WERI-Rb-1 (cell line): ENCODE measurements around the gene TKTL1.

Source experiments
- DNase-seq: peaks from one replicate; pipeline ENCODE4 v3.0.0-alpha.2; 2020
- H3K27ac ChIP-seq: fragments of 250-450 bp; sonication (Bioruptor Pico); 2 replicates; pipeline ENCODE4 v1.5.1; 2020; ENCODE audit warnings: mild to moderate bottlenecking, moderate library complexity
- H3K27me3 ChIP-seq: fragments of 250-450 bp; sonication (Bioruptor Pico); 2 replicates; pipeline ENCODE4 v1.5.1; 2021; ENCODE audit warnings: mild to moderate bottlenecking, low read depth, moderate library complexity; ENCODE audit not compliant: insufficient read depth, severe bottlenecking
- H3K36me3 ChIP-seq: fragments of 250-450 bp; sonication (Bioruptor Pico); 2 replicates; pipeline ENCODE4 v1.5.1; 2020; ENCODE audit warnings: mild to moderate bottlenecking, moderate library complexity
- H3K4me3 ChIP-seq: 2 replicates; pipeline ENCODE4 v1.5.1; 2011; ENCODE audit warnings: low read depth, mild to moderate bottlenecking, control low read depth, low read length
- H3K9me3 ChIP-seq: fragments of 250-450 bp; sonication (Bioruptor Pico); 2 replicates; pipeline ENCODE4 v1.5.1; 2021; ENCODE audit warnings: mild to moderate bottlenecking, moderate library complexity; ENCODE audit not compliant: severe bottlenecking
- CTCF ChIP-seq: IDR thresholded peaks from 2 replicates; pipeline ENCODE4 v1.5.1; 2011; ENCODE audit warnings: low read depth, mild to moderate bottlenecking, control low read depth, inconsistent platforms, low read length

TKTL1 gene

GRCh38 chrX:154356596-154356995, 61.0 kb downstream of the TKTL1 start:
- peaks cover 97% of the 10 kb centered on the region for H3K36me3 ChIP-seq
- no peak overlapping the region for H3K4me3 ChIP-seq
- peaks cover 26% of the 10 kb centered on the region for H3K27me3 ChIP-seq
- DNase-seq = no peak
- H3K9me3 ChIP-seq = no peaks in the 10 kb centered on the region
- no peak for TF ChIP-seq CTCF
- no peak overlapping the region for H3K27ac ChIP-seq

GRCh38 chrX:154357205-154357604, 61.6 kb downstream of the TKTL1 start:
- Histone ChIP-seq H3K27ac (no peak overlapping the region), H3K36me3 (peaks cover 97% of the 10 kb centered on the region), H3K4me3 (no peak overlapping the region), H3K27me3 (peaks cover 23% of the 10 kb centered on the region), H3K9me3 (no peaks in the 10 kb centered on the region)
- no peak for TF ChIP-seq CTCF
- DNase-seq = no peak

GRCh38 chrX:154358011-154358410, 62.4 kb downstream of the TKTL1 start:
- Histone ChIP-seq H3K27ac (no peak overlapping the region), H3K36me3 (peaks cover 97% of the 10 kb centered on the region), H3K4me3 (no peak overlapping the region), H3K27me3 (peaks cover 24% of the 10 kb centered on the region), H3K9me3 (no peaks in the 10 kb centered on the region)
- no peak for DNase-seq
- no peak for TF ChIP-seq CTCF

GRCh38 chrX:154358829-154359228, 63.2 kb downstream of the TKTL1 start:
- no peak overlapping the region for H3K4me3 ChIP-seq
- H3K9me3 ChIP-seq = no peaks in the 10 kb centered on the region
- no peak for DNase-seq
- H3K27ac ChIP-seq = no peak overlapping the region
- H3K27me3 ChIP-seq = peaks cover 21% of the 10 kb centered on the region
- TF ChIP-seq CTCF = no peak
- H3K36me3 ChIP-seq = peaks cover 97% of the 10 kb centered on the region

GRCh38 chrX:154359362-154360154, 64.0 kb downstream of the TKTL1 start:
- Histone ChIP-seq H3K27ac (no peak overlapping the region), H3K9me3 (no peaks in the 10 kb centered on the region), H3K27me3 (peaks cover 19% of the 10 kb centered on the region), H3K36me3 (peaks cover 97% of the 10 kb centered on the region), H3K4me3 (no peak overlapping the region)
- no peak for DNase-seq
- TF ChIP-seq CTCF = no peak

- H3K27ac ChIP-seq = no peak overlapping the region
- H3K27me3 ChIP-seq = peaks cover 19% of the 10 kb centered on the region
- DNase-seq = no peak
- H3K36me3 ChIP-seq = peaks cover 97% of the 10 kb centered on the region
- H3K4me3 ChIP-seq = no peak overlapping the region
- no peak for TF ChIP-seq CTCF
- no peaks in the 10 kb centered on the region for H3K9me3 ChIP-seq
Observed at GRCh38 chrX:154360155-154360713, 64.6 kb downstream of the TKTL1 start.
